Tibial nerve (tissue), 4 donors: ENCODE measurements around the gene MED12L. TPM values are rescaled to one million over a fixed set of nuclear protein-coding genes. Genes with fewer than 3 reads are reported as not detected.

ENCODE experiments used
- DNase-seq, 2 donors: peaks; one replicate each; pipeline ENCODE4 v3.0.0-alpha.2; 2019; ENCODE audit warnings: low spot score in 2 of 2
- H3K27ac ChIP-seq, 4 donors: fragments of 200-600 bp; sonication (generic) in 3 of 4; one replicate each; pipeline ENCODE4 v1.5.1; 2017 to 2019; ENCODE audit warnings: mild to moderate bottlenecking in 1 of 4
- H3K27me3 ChIP-seq, 2 donors: fragments of 200-600 bp; sonication (generic) in 1 of 2; one replicate each; pipeline versions ENCODE4 v1.5.1 to v1.6.0; 2017 to 2019
- H3K36me3 ChIP-seq, 3 donors: fragments of 200-600 bp; sonication (generic); one replicate each; pipeline ENCODE4 v1.5.1; 2018 to 2019
- H3K4me1 ChIP-seq, 4 donors: fragments of 200-600 bp; sonication (generic) in 3 of 4; one replicate each; pipeline ENCODE4 v1.5.1; 2017 to 2019
- H3K4me3 ChIP-seq, 4 donors: fragments of 200-600 bp; sonication (generic) in 3 of 4; one replicate each; pipeline ENCODE4 v1.5.1; 2017 to 2019; ENCODE audit warnings: mild to moderate bottlenecking in 1 of 4, moderate library complexity in 1 of 4
- H3K9me3 ChIP-seq, 4 donors: fragments of 200-600 bp; sonication (generic) in 3 of 4; one replicate each; pipeline ENCODE4 v1.5.1; 2017 to 2019
- CTCF ChIP-seq, 5 experiments: fragments of 200-600 bp in 3 of 5; fragments of 450-650 bp in 2 of 5; sonication (generic) in 3 of 5; IDR thresholded peaks; one replicate each; pipeline ENCODE4 v1.5.1; 2016 to 2019; ENCODE audit warnings: antibody characterized with exemption in 5 of 5, mild to moderate bottlenecking in 3 of 5, moderate library complexity in 2 of 5
- EP300 ChIP-seq, 2 donors: sonication (generic); formaldehyde crosslinking; IDR thresholded peaks; one replicate each; pipeline ENCODE4 v1.6.1; 2017; ENCODE audit warnings: antibody characterized with exemption in 2 of 2, mild to moderate bottlenecking in 1 of 2
- POLR2A ChIP-seq, 2 donors: fragments of 450-650 bp; IDR thresholded peaks; one replicate each; pipeline ENCODE4 v1.6.1; 2017; ENCODE audit warnings: antibody characterized with exemption in 2 of 2, mild to moderate bottlenecking in 2 of 2, moderate library complexity in 2 of 2
- WGBS, 2 donors: methylation state at CpG; one replicate each; pipeline ENCODE4 v1.1.5; 2018; 5-methylcytosine and 5-hydroxymethylcytosine counted together
- total RNA-seq, 4 donors: library from RNA; depleted of rRNA; stranded (reverse); fragments of >200 nt; gene quantifications; one replicate each; pipeline ENCODE4 v1.1.0, GENCODE V29; 2016

MED12L gene
- total RNA-seq, 4 donors from 2014 or later = 1.2 to 5.9 (median 2.4) TPM

- Histone ChIP-seq H3K4me1 (peaks cover 0 to 11% (median 0%) of the 10 kb centered on the region in 4 donors), H3K9me3 (no peaks in the 10 kb centered on the region), H3K27me3 (no peaks in the 10 kb centered on the region), H3K4me3 (no peak overlapping the region), H3K36me3 (no peaks in the 10 kb centered on the region), H3K27ac (no peak overlapping the region)
- TF ChIP-seq EP300 (IDR thresholded peaks at IDR 0.05) (no peak), CTCF (IDR thresholded peaks at IDR 0.05) (no peak), POLR2A (IDR thresholded peaks at IDR 0.05) (no peak)
- WGBS, 2 donors = 76 to 80% methylated on average over 3 of the region's 3 CpGs
- no peak for DNase-seq
Observed at GRCh38 chr3:151091685-151092345, 6.4 kb downstream of the MED12L start.

- H3K27ac ChIP-seq = no peak overlapping the region
- 94 to 97% methylated on average over 2 of the region's 2 CpGs for WGBS, 2 donors
- H3K4me3 ChIP-seq = no peak overlapping the region
- TF ChIP-seq POLR2A (IDR thresholded peaks at IDR 0.05) = no peak
- no peak for TF ChIP-seq EP300 (IDR thresholded peaks at IDR 0.05)
- no peak for TF ChIP-seq CTCF (IDR thresholded peaks at IDR 0.05)
- H3K9me3 ChIP-seq = no peaks in the 10 kb centered on the region
- H3K4me1 ChIP-seq = no peaks in the 10 kb centered on the region
- no peaks in the 10 kb centered on the region for H3K27me3 ChIP-seq
- no peak for DNase-seq
- H3K36me3 ChIP-seq = no peaks in the 10 kb centered on the region
Observed at GRCh38 chr3:151093148-151093547, 7.7 kb downstream of the MED12L start.

GRCh38 chr3:151093905-151094304, 8.4 kb downstream of the MED12L start:
- WGBS, 2 donors = 60 to 65% methylated on average over 4 of the region's 4 CpGs
- no peaks in the 10 kb centered on the region for H3K4me1 ChIP-seq
- H3K27me3 ChIP-seq = no peaks in the 10 kb centered on the region
- H3K27ac ChIP-seq = no peak overlapping the region
- TF ChIP-seq POLR2A (IDR thresholded peaks at IDR 0.05) (no peak), CTCF (IDR thresholded peaks at IDR 0.05) (no peak), EP300 (IDR thresholded peaks at IDR 0.05) (no peak)
- H3K9me3 ChIP-seq = no peaks in the 10 kb centered on the region
- H3K4me3 ChIP-seq = no peak overlapping the region
- DNase-seq = no peak
- no peaks in the 10 kb centered on the region for H3K36me3 ChIP-seq

GRCh38 chr3:151096716-151097115, 11.3 kb downstream of the MED12L start:
- no peak overlapping the region for H3K27ac ChIP-seq
- 47 to 51% methylated on average over 2 of the region's 2 CpGs for WGBS, 2 donors
- no peak for TF ChIP-seq POLR2A (IDR thresholded peaks at IDR 0.05)
- no peak for TF ChIP-seq EP300 (IDR thresholded peaks at IDR 0.05)
- TF ChIP-seq CTCF (IDR thresholded peaks at IDR 0.05) = no peak

GRCh38 chr3:151100076-151100475, 14.6 kb downstream of the MED12L start:
- H3K27ac ChIP-seq = no peak overlapping the region
- no peaks in the 10 kb centered on the region for H3K36me3 ChIP-seq
- no peaks in the 10 kb centered on the region for H3K4me1 ChIP-seq
- no peaks in the 10 kb centered on the region for H3K27me3 ChIP-seq
- no peak overlapping the region for H3K4me3 ChIP-seq
- TF ChIP-seq POLR2A (IDR thresholded peaks at IDR 0.05) = no peak
- no peak for TF ChIP-seq EP300 (IDR thresholded peaks at IDR 0.05)
- no peak for TF ChIP-seq CTCF (IDR thresholded peaks at IDR 0.05)
- 71 to 72% methylated on average over 1 of the region's 1 CpG for WGBS, 2 donors
- no peaks in the 10 kb centered on the region for H3K9me3 ChIP-seq
- no peak for DNase-seq

More at GRCh38 chr3:151096716-151097115, 11.3 kb downstream of the MED12L start:
- no peak for DNase-seq
- Histone ChIP-seq H3K36me3 (no peaks in the 10 kb centered on the region), H3K27me3 (no peaks in the 10 kb centered on the region), H3K4me1 (no peaks in the 10 kb centered on the region), H3K9me3 (no peaks in the 10 kb centered on the region), H3K4me3 (no peak overlapping the region)
